HL-60 (cell line): ENCODE data around the gene CDC42EP3.

Experiments used
- CTCF ChIP-seq: IDR thresholded peaks from one replicate; pipeline ENCODE4 v1.5.1; 2011; ENCODE audit warnings: low read length, control low read depth, inconsistent platforms; ENCODE audit not compliant: insufficient read depth
- GABPA ChIP-seq: IDR thresholded peaks from 2 replicates; pipeline ENCODE4 v1.6.1; 2012; ENCODE audit warnings: low read depth
- POLR2AphosphoS5 ChIP-seq: IDR thresholded peaks from 2 replicates; pipeline ENCODE4 v1.6.1; 2012; ENCODE audit warnings: low read depth
- TF ChIP-seq, protein P1 (sequence below): IDR thresholded peaks from 2 replicates; pipeline ENCODE4 v1.6.1; 2012; ENCODE audit warnings: low read depth; ENCODE audit not compliant: insufficient replicate concordance

GRCh38 chr2:37718515-37719161 lies 47.2 kb upstream of the CDC42EP3 start:
- TF ChIP-seq CTCF (no peak), POLR2AphosphoS5 (no peak), GABPA (no peak)
- TF ChIP-seq, protein P1, sequence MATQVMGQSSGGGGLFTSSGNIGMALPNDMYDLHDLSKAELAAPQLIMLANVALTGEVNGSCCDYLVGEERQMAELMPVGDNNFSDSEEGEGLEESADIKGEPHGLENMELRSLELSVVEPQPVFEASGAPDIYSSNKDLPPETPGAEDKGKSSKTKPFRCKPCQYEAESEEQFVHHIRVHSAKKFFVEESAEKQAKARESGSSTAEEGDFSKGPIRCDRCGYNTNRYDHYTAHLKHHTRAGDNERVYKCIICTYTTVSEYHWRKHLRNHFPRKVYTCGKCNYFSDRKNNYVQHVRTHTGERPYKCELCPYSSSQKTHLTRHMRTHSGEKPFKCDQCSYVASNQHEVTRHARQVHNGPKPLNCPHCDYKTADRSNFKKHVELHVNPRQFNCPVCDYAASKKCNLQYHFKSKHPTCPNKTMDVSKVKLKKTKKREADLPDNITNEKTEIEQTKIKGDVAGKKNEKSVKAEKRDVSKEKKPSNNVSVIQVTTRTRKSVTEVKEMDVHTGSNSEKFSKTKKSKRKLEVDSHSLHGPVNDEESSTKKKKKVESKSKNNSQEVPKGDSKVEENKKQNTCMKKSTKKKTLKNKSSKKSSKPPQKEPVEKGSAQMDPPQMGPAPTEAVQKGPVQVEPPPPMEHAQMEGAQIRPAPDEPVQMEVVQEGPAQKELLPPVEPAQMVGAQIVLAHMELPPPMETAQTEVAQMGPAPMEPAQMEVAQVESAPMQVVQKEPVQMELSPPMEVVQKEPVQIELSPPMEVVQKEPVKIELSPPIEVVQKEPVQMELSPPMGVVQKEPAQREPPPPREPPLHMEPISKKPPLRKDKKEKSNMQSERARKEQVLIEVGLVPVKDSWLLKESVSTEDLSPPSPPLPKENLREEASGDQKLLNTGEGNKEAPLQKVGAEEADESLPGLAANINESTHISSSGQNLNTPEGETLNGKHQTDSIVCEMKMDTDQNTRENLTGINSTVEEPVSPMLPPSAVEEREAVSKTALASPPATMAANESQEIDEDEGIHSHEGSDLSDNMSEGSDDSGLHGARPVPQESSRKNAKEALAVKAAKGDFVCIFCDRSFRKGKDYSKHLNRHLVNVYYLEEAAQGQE, result no peak
